WTC11 (cell line): Measurements from ENCODE around the gene ARHGEF19. TPM values are rescaled to one million over a fixed set of nuclear protein-coding genes. Genes with fewer than 3 reads are reported as not detected.

Experiments used
- ATAC-seq: fragments of 200-7000 bp; cut with Tn5 transposase; 2 replicates; pipeline ENCODE4 v1.10.0; 2021; ENCODE audit warnings: mild to moderate bottlenecking, moderate library complexity
- CTCF ChIA-PET: fragments of 300-600 bp; sonication (Branson Sonifier 250); formaldehyde crosslinking; loops from one replicate; lab custom pipeline; 2021; ENCODE audit warnings: antibody characterized with exemption; lab: Charles Lee
- POLR2A ChIA-PET: fragments of 350-600 bp; sonication (Branson Sonifier 250); formaldehyde crosslinking; loops from one replicate; lab custom pipeline; 2021; ENCODE audit warnings: antibody characterized with exemption; lab: Charles Lee
- DNase-seq: peaks from one replicate; pipeline ENCODE4 v3.0.0; 2021; ENCODE audit warnings: low spot score
- H3K27ac Mint-ChIP-seq: 2 replicates; pipeline ENCODE4 v1.8.0; 2021; ENCODE audit warnings: mixed read lengths
- H3K27me3 Mint-ChIP-seq: 2 replicates; pipeline ENCODE4 v1.8.0; 2021; ENCODE audit warnings: low read depth, mild to moderate bottlenecking, moderate library complexity, mixed read lengths
- H3K36me3 Mint-ChIP-seq: 2 replicates; pipeline ENCODE4 v1.8.0; 2021; ENCODE audit warnings: mixed read lengths
- H3K4me1 Mint-ChIP-seq: 2 replicates; pipeline ENCODE4 v1.8.0; 2022; ENCODE audit warnings: mixed read lengths
- H3K4me3 Mint-ChIP-seq: 2 replicates; pipeline ENCODE4 v1.8.0; 2021; ENCODE audit warnings: mild to moderate bottlenecking, moderate library complexity, mixed read lengths
- H3K9me3 Mint-ChIP-seq: 2 replicates; pipeline ENCODE4 v1.8.0; 2021; ENCODE audit warnings: mixed read lengths
- ATF6 ChIP-seq: sonication (generic); formaldehyde crosslinking; IDR thresholded peaks from 2 replicates; pipeline ENCODE4 v1.8.1; 2023; ENCODE audit warnings: mild to moderate bottlenecking, missing genetic modification reagents
- E2F4 ChIP-seq: sonication (generic); formaldehyde crosslinking; IDR thresholded peaks from 2 replicates; pipeline ENCODE4 v1.8.1; 2022; ENCODE audit warnings: low read depth, mild to moderate bottlenecking, moderate library complexity, missing genetic modification reagents, borderline replicate concordance
- ELF4 ChIP-seq: sonication (generic); formaldehyde crosslinking; IDR thresholded peaks from 2 replicates; pipeline ENCODE4 v1.8.1; 2022; ENCODE audit warnings: low read depth, mild to moderate bottlenecking, moderate library complexity, missing genetic modification reagents
- EMX1 ChIP-seq: fragments of 250-450 bp; sonication (Bioruptor Pico); IDR thresholded peaks from 2 replicates; pipeline ENCODE4 v1.8.0; 2021; ENCODE audit warnings: mild to moderate bottlenecking
- FOXP1 ChIP-seq: sonication (generic); formaldehyde crosslinking; IDR thresholded peaks from 2 replicates; pipeline ENCODE4 v1.8.0; 2022; ENCODE audit warnings: missing genetic modification reagents, mild to moderate bottlenecking, moderate library complexity, borderline replicate concordance
- FOXP4 ChIP-seq: sonication (generic); formaldehyde crosslinking; IDR thresholded peaks from 2 replicates; pipeline ENCODE4 v1.8.0; 2022; ENCODE audit warnings: mild to moderate bottlenecking, missing genetic modification reagents
- HMGA2 ChIP-seq: fragments of 250-450 bp; sonication (Bioruptor Pico); IDR thresholded peaks from 2 replicates; pipeline ENCODE4 v1.4.0; 2021; ENCODE audit warnings: mild to moderate bottlenecking, moderate library complexity
- MLX ChIP-seq: sonication (generic); formaldehyde crosslinking; IDR thresholded peaks from 2 replicates; pipeline ENCODE4 v1.8.1; 2023; ENCODE audit warnings: mild to moderate bottlenecking, missing genetic modification reagents, moderate library complexity
- MYBL2 ChIP-seq: sonication (generic); formaldehyde crosslinking; IDR thresholded peaks from 2 replicates; pipeline ENCODE4 v1.8.1; 2023; ENCODE audit warnings: mild to moderate bottlenecking, moderate library complexity, missing genetic modification reagents
- NFATC4 ChIP-seq: fragments of 250-450 bp; sonication (Bioruptor Pico); IDR thresholded peaks from 2 replicates; pipeline ENCODE4 v1.9.0; 2021; ENCODE audit warnings: mild to moderate bottlenecking
- NR2C2 ChIP-seq: sonication (generic); formaldehyde crosslinking; IDR thresholded peaks from 2 replicates; pipeline ENCODE4 v1.8.0; 2022; ENCODE audit warnings: mild to moderate bottlenecking, missing genetic modification reagents
- OVOL2 ChIP-seq: fragments of 250-450 bp; sonication (Bioruptor Pico); IDR thresholded peaks from 2 replicates; pipeline ENCODE4 v1.9.0; 2021; ENCODE audit warnings: mild to moderate bottlenecking, borderline replicate concordance
- TCF7 ChIP-seq: sonication (generic); formaldehyde crosslinking; IDR thresholded peaks from 2 replicates; pipeline ENCODE4 v1.8.0; 2022; ENCODE audit warnings: mild to moderate bottlenecking, low read depth, missing genetic modification reagents, moderate library complexity
- ZNF396 ChIP-seq: fragments of 250-450 bp; sonication (Bioruptor Pico); IDR thresholded peaks from 2 replicates; pipeline ENCODE4 v1.8.0; 2021; ENCODE audit warnings: mild to moderate bottlenecking, moderate library complexity, borderline replicate concordance
- ZNF425 ChIP-seq: fragments of 250-450 bp; sonication (Bioruptor Pico); conservative IDR thresholded peaks from 2 replicates; pipeline ENCODE4 v1.9.0; 2021; ENCODE audit warnings: mild to moderate bottlenecking
- ZNF671 ChIP-seq: fragments of 250-450 bp; sonication (Bioruptor Pico); IDR thresholded peaks from 2 replicates; pipeline ENCODE4 v1.8.0; 2021; ENCODE audit warnings: mild to moderate bottlenecking
- total RNA-seq: library from RNA; stranded (reverse); gene quantifications from 3 replicates; pipeline ENCODE4 v1.2.3, GENCODE V29; 2021

ARHGEF19 gene
- total RNA-seq, 1 experiment from 2014 or later: 53.1 TPM

- DNase-seq (no peak), ATAC-seq (no peak)
- H3K27ac Mint-ChIP-seq: no peak overlapping the region
- H3K9me3 Mint-ChIP-seq: no peaks in the 10 kb centered on the region
- H3K36me3 Mint-ChIP-seq: no peaks in the 10 kb centered on the region
- TF ChIP-seq E2F4 (CRISPR knock-in tag) (no peak), EMX1 (no peak)
- ChIA-PET POLR2A (no interaction called here), CTCF (interaction anchor here (1.2 to 7.2 kb wide), 4 partner anchors 14 to 112 kb away, joined by 3 to 161 read pairs (median 4); no protein-coding TSS in a partner anchor)
- no peaks in the 10 kb centered on the region for H3K4me1 Mint-ChIP-seq
- no peak overlapping the region for H3K4me3 Mint-ChIP-seq
- no peaks in the 10 kb centered on the region for H3K27me3 Mint-ChIP-seq
These were observed 20.4 kb downstream of the ARHGEF19 start for GRCh38 chr1:16191916-16192546.

GRCh38 chr1:16191309-16191708 lies 21.1 kb downstream of the ARHGEF19 start:
- Mint-ChIP-seq H3K4me1 (no peaks in the 10 kb centered on the region), H3K36me3 (no peaks in the 10 kb centered on the region), H3K9me3 (no peaks in the 10 kb centered on the region), H3K27me3 (no peaks in the 10 kb centered on the region), H3K4me3 (no peak overlapping the region), H3K27ac (no peak overlapping the region)
- POLR2A ChIA-PET: interaction anchor here (0.5 kb wide), 1 partner anchor 9 kb away, joined by 3 read pairs; no protein-coding TSS in a partner anchor
- DNase-seq: no peak
- TF ChIP-seq FOXP1 (CRISPR knock-in tag) (no peak), OVOL2 (CRISPR knock-in tag) (no peak), MLX (CRISPR knock-in tag) (no peak), ZNF671 (CRISPR knock-in tag) (no peak), ZNF425 (CRISPR knock-in tag) (no peak), FOXP4 (no peak), ELF4 (CRISPR knock-in tag) (no peak), ZNF396 (CRISPR knock-in tag) (no peak), MYBL2 (CRISPR knock-in tag) (no peak), TCF7 (CRISPR knock-in tag) (no peak), NR2C2 (CRISPR knock-in tag) (no peak), HMGA2 (CRISPR knock-in tag) (no peak), ATF6 (CRISPR knock-in tag) (no peak), NFATC4 (CRISPR knock-in tag) (no peak)
- no peak for ATAC-seq
- CTCF ChIA-PET: interaction anchor here (1.1 to 7.2 kb wide), 3 partner anchors 29 to 118 kb away, joined by 3 to 161 read pairs (median 4); partner anchors contain the start of gene FAM131C
